ENCODE measurements around the gene MSRB3.
"Not testable (repeated sequence)": the region's sequence is repeated elsewhere in the genome, so short reads cannot be mapped to it uniquely, and the experiment has no call there.

MSRB3 gene

GRCh38 chr12:65287426-65287825 is 8.9 kb downstream of the MSRB3 start:
- no peak for DNase-seq (ENCODE audit: low spot score)

GRCh38 chr12:65292241-65292640 is 13.8 kb downstream of the MSRB3 start:
- no peak for DNase-seq (ENCODE audit: low spot score)

- no peak for DNase-seq (ENCODE audit: low spot score)
Observed at GRCh38 chr12:65293735-65294134, 15.3 kb downstream of the MSRB3 start.

GRCh38 chr12:65294641-65295262 is 16.3 kb downstream of the MSRB3 start:
- no peak for DNase-seq (ENCODE audit: low spot score)

GRCh38 chr12:65296508-65297265 is 18.2 kb downstream of the MSRB3 start:
- no peak for DNase-seq (ENCODE audit: low spot score)

GRCh38 chr12:65300097-65300496 is 21.6 kb downstream of the MSRB3 start:
- no peak for DNase-seq (ENCODE audit: low spot score)

GRCh38 chr12:65300679-65301349 is 22.3 kb downstream of the MSRB3 start:
- DNase-seq (ENCODE audit: low spot score) = no peak

- no peak for DNase-seq (ENCODE audit: low spot score)
Observed at GRCh38 chr12:65302891-65303290, 24.4 kb downstream of the MSRB3 start.

GRCh38 chr12:65305346-65305950 is 27.0 kb downstream of the MSRB3 start:
- DNase-seq (ENCODE audit: low spot score) = no peak

- no peak for DNase-seq (ENCODE audit: low spot score)
Observed at GRCh38 chr12:65306366-65307168, 28.1 kb downstream of the MSRB3 start.

GRCh38 chr12:65307169-65307501 is 28.7 kb downstream of the MSRB3 start:
- DNase-seq (ENCODE audit: low spot score) = no peak

GRCh38 chr12:65308006-65308405 is 29.5 kb downstream of the MSRB3 start:
- no peak for DNase-seq (ENCODE audit: low spot score)

GRCh38 chr12:65308601-65309071 is 30.2 kb downstream of the MSRB3 start:
- no peak for DNase-seq (ENCODE audit: low spot score)

- DNase-seq (ENCODE audit: low spot score) = no peak
Observed at GRCh38 chr12:65311260-65311659, 32.8 kb downstream of the MSRB3 start.

- no peak for DNase-seq (ENCODE audit: low spot score)
Observed at GRCh38 chr12:65313719-65314317, 35.3 kb downstream of the MSRB3 start.

- not testable (repeated sequence) for DNase-seq (ENCODE audit: low spot score)
Observed at GRCh38 chr12:65315238-65315637, 36.8 kb downstream of the MSRB3 start.

- DNase-seq (ENCODE audit: low spot score) = no peak
Observed at GRCh38 chr12:65318186-65318685, 39.8 kb downstream of the MSRB3 start.

GRCh38 chr12:65319688-65320200 is 41.3 kb downstream of the MSRB3 start:
- no peak for DNase-seq (ENCODE audit: low spot score)

- DNase-seq (ENCODE audit: low spot score) = no peak
Observed at GRCh38 chr12:65323070-65323469, 44.6 kb downstream of the MSRB3 start.

- no peak for DNase-seq (ENCODE audit: low spot score)
Observed at GRCh38 chr12:65324056-65324455, 45.6 kb downstream of the MSRB3 start.

- DNase-seq (ENCODE audit: low spot score) = no peak
Observed at GRCh38 chr12:65324551-65324950, 46.1 kb downstream of the MSRB3 start.

Data from HuH-7.5 (cell line).